GM12878 (cell line): ENCODE data around the gene DNAH3.
"Not testable (repeated sequence)": the region's sequence is repeated elsewhere in the genome, so short reads cannot be mapped to it uniquely, and the experiment has no call there.

Source experiments
- CTCF ChIP-seq, 3 experiments: IDR thresholded peaks in 2 of 3; conservative IDR thresholded peaks in 1 of 3; 2 replicates each; pipeline ENCODE4 v1.5.1; 2011; ENCODE audit warnings: low read depth in 3 of 3, low read length in 3 of 3, mild to moderate bottlenecking in 3 of 3, control low read depth in 2 of 3, moderate library complexity in 2 of 3, inconsistent platforms in 1 of 3, mixed read lengths in 1 of 3; ENCODE audit not compliant: control insufficient read depth in 2 of 3, insufficient read depth in 1 of 3; ENCODE audit errors: extremely low read depth in 1 of 3
- ETV6 ChIP-seq, 2 experiments: fragments of 450-650 bp in 1 of 2; IDR thresholded peaks in 1 of 2; conservative IDR thresholded peaks in 1 of 2; 2 replicates each; pipeline ENCODE4 v1.6.1; 2014; ENCODE audit warnings: antibody characterized with exemption in 1 of 2, borderline replicate concordance in 1 of 2, low read depth in 1 of 2, mild to moderate bottlenecking in 1 of 2, moderate library complexity in 1 of 2
- EZH2 ChIP-seq: IDR thresholded peaks from 2 replicates; pipeline ENCODE4 v1.6.1; 2012; ENCODE audit warnings: low read depth, mild to moderate bottlenecking, control low read depth, inconsistent platforms, low read length, borderline replicate concordance; ENCODE audit not compliant: control insufficient read depth
- HDAC6 ChIP-seq: fragments of 200-600 bp; sonication (generic); IDR thresholded peaks from one replicate; pipeline ENCODE4 v1.8.0; 2017; ENCODE audit warnings: antibody characterized with exemption; ENCODE audit not compliant: unreplicated experiment
- IKZF1 ChIP-seq: fragments of 450-650 bp; conservative IDR thresholded peaks from 2 replicates; pipeline ENCODE4 v1.6.1; 2017; ENCODE audit warnings: antibody characterized with exemption, mild to moderate bottlenecking
- POLR2A ChIP-seq: IDR thresholded peaks from 2 replicates; pipeline ENCODE4 v1.6.1; 2011; ENCODE audit warnings: low read depth, mild to moderate bottlenecking, low read length
- POLR2AphosphoS5 ChIP-seq: IDR thresholded peaks from 2 replicates; pipeline ENCODE4 v1.6.1; 2011; ENCODE audit warnings: mild to moderate bottlenecking, low read length, inconsistent platforms
- RFX5 ChIP-seq: IDR thresholded peaks from 2 replicates; pipeline ENCODE4 v1.6.1; 2011; ENCODE audit warnings: low read depth, low read length, improper control_type of control experiment
- SIN3A ChIP-seq: IDR thresholded peaks from 2 replicates; pipeline ENCODE4 v1.6.1; 2012; ENCODE audit warnings: low read depth, low read length, improper control_type of control experiment
- TAF1 ChIP-seq: IDR thresholded peaks from 2 replicates; pipeline ENCODE4 v1.6.1; 2011; ENCODE audit warnings: mild to moderate bottlenecking, low read depth, low read length, borderline replicate concordance
- USF1 ChIP-seq: IDR thresholded peaks from 2 replicates; pipeline ENCODE4 v1.6.1; 2011; ENCODE audit warnings: borderline replicate concordance, low read depth, mild to moderate bottlenecking, moderate library complexity, mixed read lengths, low read length; ENCODE audit not compliant: insufficient read depth; ENCODE audit errors: extremely low read length
- YY1 ChIP-seq: IDR thresholded peaks from 2 replicates; pipeline ENCODE4 v1.6.1; 2011; ENCODE audit warnings: low read depth, mild to moderate bottlenecking, low read length

GRCh38 chr16:20973201-20973600 lies 177.4 kb downstream of the DNAH3 start:
- TF ChIP-seq EZH2; IKZF1; POLR2A; TAF1; CTCF (IDR thresholded peaks at IDR 0.05 in 2 of 3, conservative IDR thresholded peaks at IDR 0.05 in 1 of 3; ENCODE audit: control insufficient read depth in 2 of 3, extremely low read depth in 1 of 3, insufficient read depth in 1 of 3, low read depth in 3 of 3, low read length in 3 of 3); YY1; RFX5; SIN3A; POLR2AphosphoS5; HDAC6; USF1; ETV6 (conservative IDR thresholded peaks at IDR 0.05 in 1 of 2, IDR thresholded peaks at IDR 0.05 in 1 of 2; ENCODE audit: borderline replicate concordance in 1 of 2, low read depth in 1 of 2): not testable (repeated sequence)
